IMR-90 (cell line): ENCODE measurements around the gene ZFAND6. TPM values are rescaled to one million over a fixed set of nuclear protein-coding genes. Genes with fewer than 3 reads are reported as not detected.
A peak's percentile ranks its signal among the peaks of the same experiment; 100 is the strongest.

Source experiments
- ATAC-seq: fragments of 200-7000 bp; cut with Tn5 transposase; 2 replicates; pipeline ENCODE4 v1.9.1; 2020; ENCODE audit warnings: low read depth, mild to moderate bottlenecking, moderate library complexity
- BruUV-seq: library from RNA; stranded (reverse); fragments of 400-500 nt; replicated peaks from 2 replicates; lab custom pipeline; 2021; lab: Mats Ljungman, UMichigan
- CTCF ChIA-PET: fragments of 300-600 bp; formaldehyde crosslinking; extraction: SDS; loops from one replicate; lab custom pipeline; 2021; ENCODE audit warnings: antibody characterized with exemption; lab: Yijun Ruan, JAX
- POLR2A ChIA-PET: fragments of 300-600 bp; sonication (Branson Sonifier 250); formaldehyde crosslinking; loops from one replicate; lab custom pipeline; 2022; ENCODE audit warnings: antibody characterized with exemption; ENCODE audit not compliant: unreplicated experiment; lab: Charles Lee
- DNase-seq: peaks from one replicate; pipeline ENCODE4 v3.0.0; 2013
- H2AFZ ChIP-seq: replicated peaks from 2 replicates; pipeline ENCODE3; 2013; ENCODE audit warnings: low read length, mild to moderate bottlenecking; ENCODE audit not compliant: poor library complexity
- H2AK5ac ChIP-seq: 2 replicates; pipeline ENCODE4 v1.6.1; 2013; ENCODE audit warnings: low read depth, low read length, inconsistent platforms
- H2AK9ac ChIP-seq: replicated peaks from 2 replicates; pipeline ENCODE3; 2013; ENCODE audit warnings: mild to moderate bottlenecking, low read depth, low read length, moderate library complexity; ENCODE audit not compliant: poor library complexity
- H2BK120ac ChIP-seq: 2 replicates; pipeline ENCODE4 v1.6.1; 2013; ENCODE audit warnings: low read depth, low read length, inconsistent platforms
- H2BK15ac ChIP-seq: 3 replicates; pipeline ENCODE4 v1.6.1; 2013; ENCODE audit warnings: low read depth, low read length, inconsistent platforms
- H2BK20ac ChIP-seq: 2 replicates; pipeline ENCODE4 v1.6.1; 2013; ENCODE audit warnings: low read depth, mild to moderate bottlenecking, inconsistent platforms, low read length, moderate library complexity
- H2BK5ac ChIP-seq: 2 replicates; pipeline ENCODE4 v1.6.1; 2013; ENCODE audit warnings: mild to moderate bottlenecking, low read depth, low read length, inconsistent platforms; ENCODE audit not compliant: poor library complexity, severe bottlenecking
- H3K14ac ChIP-seq: replicated peaks from 2 replicates; pipeline ENCODE4 v1.6.1; 2013; ENCODE audit warnings: low read depth, low read length, inconsistent platforms
- H3K18ac ChIP-seq: 2 replicates; pipeline ENCODE4 v1.6.1; 2013; ENCODE audit warnings: low read depth, low read length, control low read depth
- H3K23ac ChIP-seq: 2 replicates; pipeline ENCODE4 v1.6.1; 2013; ENCODE audit warnings: low read depth, low read length, inconsistent platforms
- H3K27ac ChIP-seq: 2 replicates; pipeline ENCODE4 v1.5.1; 2013; ENCODE audit warnings: mild to moderate bottlenecking, control low read depth, low read length; ENCODE audit not compliant: insufficient read depth
- H3K27me3 ChIP-seq: 2 replicates; pipeline ENCODE4 v1.6.1; 2013; ENCODE audit warnings: low read length; ENCODE audit not compliant: control insufficient read depth, insufficient read depth
- H3K36me3 ChIP-seq: 2 replicates; pipeline ENCODE4 v1.6.1; 2013; ENCODE audit warnings: low read length, mixed read lengths; ENCODE audit not compliant: control insufficient read depth, insufficient read depth
- H3K4ac ChIP-seq: 2 replicates; pipeline ENCODE4 v1.6.1; 2013; ENCODE audit warnings: low read depth, low read length, inconsistent platforms
- H3K4me1 ChIP-seq: 2 replicates; pipeline ENCODE4 v1.6.1; 2013; ENCODE audit warnings: low read length, mixed read lengths; ENCODE audit not compliant: control insufficient read depth, insufficient read depth
- H3K4me2 ChIP-seq: 2 replicates; pipeline ENCODE4 v1.6.1; 2013; ENCODE audit warnings: low read depth, mild to moderate bottlenecking, control low read depth, low read length, moderate library complexity
- H3K4me3 ChIP-seq: 2 replicates; pipeline ENCODE4 v1.5.1; 2013; ENCODE audit warnings: low read depth, mild to moderate bottlenecking, control low read depth, low read length, moderate library complexity; ENCODE audit not compliant: insufficient read depth
- H3K56ac ChIP-seq: 2 replicates; pipeline ENCODE4 v1.6.1; 2013; ENCODE audit warnings: low read length, inconsistent platforms; ENCODE audit not compliant: insufficient read depth; ENCODE audit errors: extremely low read depth
- H3K79me1 ChIP-seq, 2 experiments: 2 replicates each; pipeline ENCODE4 v1.6.1; 2013; ENCODE audit warnings: low read length in 2 of 2, inconsistent platforms in 1 of 2, low read depth in 1 of 2
- H3K9ac ChIP-seq: 2 replicates; pipeline ENCODE4 v1.6.1; 2013; ENCODE audit warnings: low read depth, low read length, control low read depth
- H3K9me1 ChIP-seq: 2 replicates; pipeline ENCODE4 v1.6.1; 2013; ENCODE audit warnings: low read length, inconsistent platforms; ENCODE audit not compliant: insufficient read depth
- H3K9me3 ChIP-seq: 2 replicates; pipeline ENCODE4 v1.6.1; 2013; ENCODE audit warnings: low read length; ENCODE audit not compliant: control insufficient read depth, insufficient read depth
- H4K20me1 ChIP-seq: 2 replicates; pipeline ENCODE4 v1.6.1; 2013; ENCODE audit warnings: low read length, inconsistent platforms; ENCODE audit not compliant: insufficient read depth
- H4K5ac ChIP-seq: 2 replicates; pipeline ENCODE4 v1.6.1; 2013; ENCODE audit warnings: mild to moderate bottlenecking, low read depth, low read length, control low read depth
- H4K8ac ChIP-seq, 2 experiments: 2 replicates each; pipeline ENCODE4 v1.6.1; 2013; ENCODE audit warnings: low read depth in 2 of 2, low read length in 2 of 2, control low read depth in 1 of 2, inconsistent platforms in 1 of 2
- H4K91ac ChIP-seq: 2 replicates; pipeline ENCODE4 v1.6.1; 2013; ENCODE audit warnings: low read depth, low read length, inconsistent platforms; ENCODE audit not compliant: insufficient read depth
- BHLHE40 ChIP-seq: fragments of 150-350 bp; IDR thresholded peaks from 2 replicates; pipeline ENCODE4 v1.6.1; 2016; ENCODE audit warnings: mild to moderate bottlenecking, low read depth, low read length
- CHD1 ChIP-seq: IDR thresholded peaks from 2 replicates; pipeline ENCODE4 v1.6.1; 2012; ENCODE audit warnings: low read depth, low read length, improper control_type of control experiment
- FOS ChIP-seq: fragments of 150-350 bp; IDR thresholded peaks from 2 replicates; pipeline ENCODE4 v1.6.1; 2016; ENCODE audit warnings: low read depth, low read length
- MAFK ChIP-seq: IDR thresholded peaks from 2 replicates; pipeline ENCODE4 v1.6.1; 2012; ENCODE audit warnings: low read depth, low read length, improper control_type of control experiment
- MAZ ChIP-seq: IDR thresholded peaks from 2 replicates; pipeline ENCODE4 v1.6.1; 2012; ENCODE audit warnings: low read depth, mild to moderate bottlenecking, low read length, improper control_type of control experiment, moderate library complexity, borderline replicate concordance
- MXI1 ChIP-seq: IDR thresholded peaks from 2 replicates; pipeline ENCODE4 v1.6.1; 2012; ENCODE audit warnings: low read depth, mild to moderate bottlenecking, low read length, moderate library complexity, borderline replicate concordance
- NFE2L2 ChIP-seq: fragments of 150-350 bp; IDR thresholded peaks from 2 replicates; pipeline ENCODE4 v1.6.1; 2016; ENCODE audit warnings: low read depth, mild to moderate bottlenecking, low read length
- POLR2A ChIP-seq: IDR thresholded peaks from 2 replicates; pipeline ENCODE4 v1.6.1; 2012; ENCODE audit warnings: mild to moderate bottlenecking, low read depth, low read length
- RAD21 ChIP-seq: IDR thresholded peaks from 2 replicates; pipeline ENCODE4 v1.6.1; 2012; ENCODE audit warnings: low read length, improper control_type of control experiment
- RCOR1 ChIP-seq: IDR thresholded peaks from 2 replicates; pipeline ENCODE4 v1.6.1; 2012; ENCODE audit warnings: mild to moderate bottlenecking, low read length, improper control_type of control experiment; ENCODE audit not compliant: insufficient replicate concordance
- RFX5 ChIP-seq: IDR thresholded peaks from 2 replicates; pipeline ENCODE4 v1.8.0; 2012; ENCODE audit warnings: low read depth, mild to moderate bottlenecking, low read length, moderate library complexity
- SMC3 ChIP-seq: fragments of 150-350 bp; IDR thresholded peaks from 2 replicates; pipeline ENCODE4 v1.6.1; 2016; ENCODE audit warnings: low read depth, mild to moderate bottlenecking, antibody characterized with exemption, low read length, moderate library complexity
- WGBS, 2 experiments: methylation state at CpG; one replicate each; pipeline versions ENCODE4 v1.1.5 to v1.1.7; 2013; ENCODE audit warnings: missing lambda C conversion rate in 2 of 2; ENCODE audit not compliant: insufficient read length in 1 of 2; ENCODE audit errors: extremely low coverage in 2 of 2; 5-methylcytosine and 5-hydroxymethylcytosine counted together
- dilution Hi-C: fragments of 300-500 bp; cut with HindIII; formaldehyde crosslinking; loops from one replicate; pipeline ENCODE4 v1.14.3; 2018; ENCODE audit warnings: low sequenced_read_pairs; ENCODE audit not compliant: unreplicated experiment
- in situ Hi-C: fragments of 300-500 bp; cut with MboI; formaldehyde crosslinking; loops from 3 replicates; pipeline ENCODE4 v1.14.3; 2019; ENCODE audit warnings: low sequenced_read_pairs, inconsistent platforms, mixed read lengths
- intact Hi-C: fragments of 100-400 bp; cut with micrococcal nuclease; formaldehyde crosslinking; loops from 2 replicates; pipeline ENCODE4 v1.10.0; 2022
- polyA plus RNA-seq, 3 experiments: library from polyadenylated mRNA; depleted of rRNA; stranded (reverse); fragments of >200 nt; gene quantifications; 2 replicates each; pipeline ENCODE4 v1.2.3, GENCODE V29; 2012; ENCODE audit warnings: low replicate concordance in 1 of 3
- total RNA-seq: library from RNA; depleted of rRNA; stranded (reverse); fragments of >200 nt; gene quantifications from 2 replicates; pipeline ENCODE4 v1.2.3, GENCODE V29; 2012
- TF ChIP-seq, protein P1 (sequence below): fragments of 150-350 bp; IDR thresholded peaks from 2 replicates; pipeline ENCODE4 v1.6.1; 2016; ENCODE audit warnings: low read depth, mild to moderate bottlenecking, low read length, moderate library complexity, borderline replicate concordance
- TF ChIP-seq, protein P2 (sequence below): conservative IDR thresholded peaks from 2 replicates; pipeline ENCODE4 v1.5.1; 2012; ENCODE audit warnings: mild to moderate bottlenecking, low read depth, low read length, improper control_type of control experiment

ZFAND6 gene
- total and polyA plus RNA-seq, 2 of the 4 experiments (the other 2 are of a cell fraction): 77.5 to 96.4 TPM

DNA sequence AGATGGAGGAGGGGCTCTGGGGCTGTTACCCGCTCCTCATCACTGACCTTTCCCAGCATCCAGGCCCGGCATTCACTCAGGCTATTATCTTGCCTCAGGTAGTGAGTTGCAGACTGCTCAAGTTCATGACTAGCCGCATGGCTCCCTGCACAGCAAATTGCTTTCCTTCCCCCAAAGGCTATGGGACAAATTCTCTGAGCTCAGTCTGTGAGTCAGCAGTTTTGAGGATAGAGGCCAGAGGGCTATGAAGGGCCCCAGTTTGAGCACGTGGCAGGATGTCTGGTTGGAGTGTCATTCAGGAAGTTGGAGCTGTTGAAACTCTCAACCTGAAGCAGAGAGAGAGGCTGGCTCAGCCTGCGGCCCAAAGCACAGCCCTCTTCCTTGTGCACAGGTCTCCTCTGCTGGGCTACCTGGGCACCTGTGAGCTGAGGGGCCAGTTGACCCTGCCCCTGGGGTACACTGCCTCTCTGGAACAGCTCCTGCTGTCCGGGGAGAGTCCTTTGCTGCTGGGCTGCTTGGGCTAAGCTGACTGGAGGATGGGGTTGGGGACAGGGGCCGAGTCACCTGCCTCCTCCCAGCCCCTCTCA lies 101.2 kb downstream of the ZFAND6 start:
- Histone ChIP-seq H3K18ac (peak overlapping the region; percentile 70), H3K27ac (peak overlapping the region; percentile 90), H2AK9ac (peak overlapping the region; percentile 96), H3K4ac (peak overlapping the region; percentile 94), H2BK120ac (peak overlapping the region; percentile 95), H2BK5ac (peak overlapping the region; percentile 96), H2AK5ac (peak overlapping the region; percentile 95), H3K27me3 (no peaks in the 10 kb centered on the region), H3K36me3 (peaks cover 13% of the 10 kb centered on the region), H3K4me2 (no peak overlapping the region), H4K5ac (peak overlapping the region; percentile 81), H3K14ac (peak overlapping the region; percentile 92), H4K8ac (peak overlapping the region; percentile 82 to 95), H3K23ac (peak overlapping the region; percentile 59; the same call in 1 of the 2 replicates), H3K4me3 (no peak overlapping the region), H3K9me1 (peaks cover 26% of the 10 kb centered on the region), H2AFZ (peak overlapping the region; percentile 83), H4K20me1 (no peaks in the 10 kb centered on the region), H3K79me1 (peaks cover 0 to 23% of the 10 kb centered on the region in 2 experiments; a peak in 2 of 4 replicates), H3K56ac (0 out of 2 replicates have a peak overlapping the region, but pooled peaks have one; percentile 12), H2BK15ac (peak overlapping the region; percentile 73; the same call in 1 of the 3 replicates), H3K9ac (peak overlapping the region; percentile 11; the same call in 1 of the 2 replicates), H3K4me1 (peaks cover 26% of the 10 kb centered on the region), H4K91ac (peak overlapping the region; percentile 89), H3K9me3 (no peaks in the 10 kb centered on the region), H2BK20ac (peak overlapping the region; percentile 84)
- POLR2A ChIA-PET: interaction anchor here (0.6 to 0.7 kb wide), 2 partner anchors 102 to 242 kb away, joined by 5 to 7 read pairs; no protein-coding TSS in a partner anchor
- in situ Hi-C loops: no loop called here
- peak; percentile 96 for DNase-seq
- peak; percentile 92 for ATAC-seq
- dilution Hi-C loops: no loop called here
- BruUV-seq: no TSS peak
- intact Hi-C loops: no loop called here
- 0% methylated on average over 1 of the region's 7 CpGs; no CpG with 5 or more reads in 1 of the 2 experiments for WGBS, 2 experiments
- CTCF ChIA-PET: interaction anchor here (0.6 to 2.4 kb wide), 2 partner anchors 12 to 442 kb away, joined by 3 to 11 read pairs; no protein-coding TSS in a partner anchor
- TF ChIP-seq RFX5: no peak
- TF ChIP-seq FOS: peak; percentile 41; the same call in 1 of the 2 replicates
- TF ChIP-seq, protein P1, sequence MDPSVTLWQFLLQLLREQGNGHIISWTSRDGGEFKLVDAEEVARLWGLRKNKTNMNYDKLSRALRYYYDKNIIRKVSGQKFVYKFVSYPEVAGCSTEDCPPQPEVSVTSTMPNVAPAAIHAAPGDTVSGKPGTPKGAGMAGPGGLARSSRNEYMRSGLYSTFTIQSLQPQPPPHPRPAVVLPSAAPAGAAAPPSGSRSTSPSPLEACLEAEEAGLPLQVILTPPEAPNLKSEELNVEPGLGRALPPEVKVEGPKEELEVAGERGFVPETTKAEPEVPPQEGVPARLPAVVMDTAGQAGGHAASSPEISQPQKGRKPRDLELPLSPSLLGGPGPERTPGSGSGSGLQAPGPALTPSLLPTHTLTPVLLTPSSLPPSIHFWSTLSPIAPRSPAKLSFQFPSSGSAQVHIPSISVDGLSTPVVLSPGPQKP: no peak
- TF ChIP-seq BHLHE40: peak; percentile 86
- no peak for TF ChIP-seq CHD1
- TF ChIP-seq MXI1: peak; percentile 86; the same call in 1 of the 2 replicates
- no peak for TF ChIP-seq MAZ
- peak; percentile 95 for TF ChIP-seq MAFK
- no peak for TF ChIP-seq POLR2A
- no peak for TF ChIP-seq SMC3
- no peak for TF ChIP-seq RAD21
- TF ChIP-seq, protein P2, sequence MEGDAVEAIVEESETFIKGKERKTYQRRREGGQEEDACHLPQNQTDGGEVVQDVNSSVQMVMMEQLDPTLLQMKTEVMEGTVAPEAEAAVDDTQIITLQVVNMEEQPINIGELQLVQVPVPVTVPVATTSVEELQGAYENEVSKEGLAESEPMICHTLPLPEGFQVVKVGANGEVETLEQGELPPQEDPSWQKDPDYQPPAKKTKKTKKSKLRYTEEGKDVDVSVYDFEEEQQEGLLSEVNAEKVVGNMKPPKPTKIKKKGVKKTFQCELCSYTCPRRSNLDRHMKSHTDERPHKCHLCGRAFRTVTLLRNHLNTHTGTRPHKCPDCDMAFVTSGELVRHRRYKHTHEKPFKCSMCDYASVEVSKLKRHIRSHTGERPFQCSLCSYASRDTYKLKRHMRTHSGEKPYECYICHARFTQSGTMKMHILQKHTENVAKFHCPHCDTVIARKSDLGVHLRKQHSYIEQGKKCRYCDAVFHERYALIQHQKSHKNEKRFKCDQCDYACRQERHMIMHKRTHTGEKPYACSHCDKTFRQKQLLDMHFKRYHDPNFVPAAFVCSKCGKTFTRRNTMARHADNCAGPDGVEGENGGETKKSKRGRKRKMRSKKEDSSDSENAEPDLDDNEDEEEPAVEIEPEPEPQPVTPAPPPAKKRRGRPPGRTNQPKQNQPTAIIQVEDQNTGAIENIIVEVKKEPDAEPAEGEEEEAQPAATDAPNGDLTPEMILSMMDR: no peak
- peak; percentile 97 for TF ChIP-seq NFE2L2
- no peak for TF ChIP-seq RCOR1
